HG03097 (cell line): ENCODE data around the gene ARL3.

ENCODE experiments used
- ATAC-seq: cut with Tn5 transposase; IDR thresholded peaks from one replicate; pipeline ENCODE4 v1.9.1; 2021; ENCODE audit not compliant: unreplicated experiment, low FRiP score

Gene ARL3

DNA sequence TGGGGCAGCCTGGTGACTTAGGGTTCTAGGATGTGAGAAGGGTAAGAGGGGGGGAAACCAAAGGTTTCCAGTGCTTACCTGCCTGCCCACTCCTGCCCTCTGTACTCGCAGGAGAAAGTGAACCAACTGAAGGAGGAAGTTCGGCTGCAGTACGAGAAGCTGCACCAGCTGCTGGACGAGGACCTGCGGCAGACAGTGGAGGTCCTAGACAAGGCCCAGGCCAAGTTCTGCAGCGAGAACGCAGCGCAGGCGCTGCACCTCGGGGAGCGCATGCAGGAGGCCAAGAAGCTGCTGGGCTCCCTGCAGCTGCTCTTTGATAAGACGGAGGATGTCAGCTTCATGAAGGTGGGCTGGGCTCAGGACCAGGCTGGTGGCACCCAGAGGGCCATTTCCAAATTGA is 59.2 kb downstream of the ARL3 start:
- no peak for ATAC-seq

DNA sequence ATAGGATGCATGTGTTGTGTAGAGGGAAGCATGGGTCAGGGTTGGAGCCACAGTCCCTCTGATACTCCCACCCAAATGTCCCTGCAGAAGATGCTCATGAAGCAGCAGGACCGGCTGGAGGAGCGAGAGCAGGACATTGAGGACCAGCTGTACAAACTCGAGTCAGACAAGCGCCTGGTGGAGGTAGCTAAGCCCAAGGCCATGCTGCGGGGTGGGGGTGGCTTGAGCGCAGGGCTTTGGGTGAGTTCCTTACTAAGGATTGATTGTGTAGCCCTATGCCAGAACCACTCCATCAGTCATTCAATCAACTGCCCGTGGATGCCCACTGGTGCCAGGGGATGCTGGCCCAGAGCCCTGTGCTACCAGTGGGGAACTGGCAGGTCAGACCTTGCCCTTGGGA is 59.6 kb downstream of the ARL3 start:
- no peak for ATAC-seq

DNA sequence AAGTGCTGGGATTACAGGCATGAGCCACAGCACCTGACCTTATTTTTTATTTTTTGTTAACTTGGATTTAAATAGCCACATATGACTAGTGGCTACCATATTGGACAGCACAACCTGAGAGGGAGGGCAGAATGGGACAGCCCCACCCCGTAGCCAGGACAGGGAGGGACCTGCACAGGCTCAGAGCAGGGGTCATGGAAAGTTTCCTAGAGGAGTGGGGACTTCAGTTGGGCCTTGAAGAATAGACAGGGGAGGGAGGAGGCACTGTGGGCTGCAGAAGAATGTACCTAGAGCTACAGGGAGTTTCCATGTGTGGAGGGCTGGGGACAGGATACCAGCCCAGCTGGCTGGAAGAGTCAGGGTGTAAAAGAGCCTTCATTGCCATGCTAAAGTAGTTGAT is 61.1 kb downstream of the ARL3 start:
- no peak for ATAC-seq

DNA sequence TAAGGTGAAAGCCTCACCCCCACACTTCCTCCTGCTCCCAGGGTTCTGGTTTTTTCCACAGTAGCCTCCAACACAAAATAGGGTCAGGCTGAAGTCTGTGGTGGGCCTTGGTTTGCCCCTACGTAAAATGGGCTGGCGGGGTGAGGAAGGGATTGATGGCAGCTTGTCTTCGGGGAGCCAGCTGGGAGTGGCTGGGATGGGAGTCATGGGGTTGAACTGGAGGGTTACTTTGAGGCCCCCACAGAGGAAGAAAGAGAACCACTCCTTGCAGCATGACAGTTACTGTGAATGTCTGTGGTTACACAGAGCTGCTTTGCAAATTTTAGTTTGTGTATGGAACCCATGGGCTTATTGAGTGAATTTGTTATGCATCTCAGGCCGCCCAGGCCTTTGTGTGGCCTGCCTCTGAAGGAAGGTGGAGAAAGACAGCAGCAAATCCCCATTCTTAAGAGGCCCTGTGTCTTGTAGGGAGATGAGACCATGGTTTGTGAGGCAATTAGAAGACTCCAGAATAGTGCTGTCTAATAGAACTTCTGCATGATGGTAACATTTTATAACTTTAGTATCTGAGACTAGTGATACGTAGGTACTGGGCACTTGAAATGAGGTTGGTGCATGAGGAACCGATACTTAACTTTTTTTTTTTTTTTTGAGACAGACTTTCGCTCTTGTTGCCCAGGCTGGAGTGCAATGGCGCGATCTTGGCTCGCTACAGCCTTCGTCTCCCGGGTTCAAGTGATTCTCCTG is 61.9 kb downstream of the ARL3 start:
- no peak for ATAC-seq

GRCh38 chr10:102651455-102652169 is 62.6 kb downstream of the ARL3 start:
- ATAC-seq: no peak

DNA sequence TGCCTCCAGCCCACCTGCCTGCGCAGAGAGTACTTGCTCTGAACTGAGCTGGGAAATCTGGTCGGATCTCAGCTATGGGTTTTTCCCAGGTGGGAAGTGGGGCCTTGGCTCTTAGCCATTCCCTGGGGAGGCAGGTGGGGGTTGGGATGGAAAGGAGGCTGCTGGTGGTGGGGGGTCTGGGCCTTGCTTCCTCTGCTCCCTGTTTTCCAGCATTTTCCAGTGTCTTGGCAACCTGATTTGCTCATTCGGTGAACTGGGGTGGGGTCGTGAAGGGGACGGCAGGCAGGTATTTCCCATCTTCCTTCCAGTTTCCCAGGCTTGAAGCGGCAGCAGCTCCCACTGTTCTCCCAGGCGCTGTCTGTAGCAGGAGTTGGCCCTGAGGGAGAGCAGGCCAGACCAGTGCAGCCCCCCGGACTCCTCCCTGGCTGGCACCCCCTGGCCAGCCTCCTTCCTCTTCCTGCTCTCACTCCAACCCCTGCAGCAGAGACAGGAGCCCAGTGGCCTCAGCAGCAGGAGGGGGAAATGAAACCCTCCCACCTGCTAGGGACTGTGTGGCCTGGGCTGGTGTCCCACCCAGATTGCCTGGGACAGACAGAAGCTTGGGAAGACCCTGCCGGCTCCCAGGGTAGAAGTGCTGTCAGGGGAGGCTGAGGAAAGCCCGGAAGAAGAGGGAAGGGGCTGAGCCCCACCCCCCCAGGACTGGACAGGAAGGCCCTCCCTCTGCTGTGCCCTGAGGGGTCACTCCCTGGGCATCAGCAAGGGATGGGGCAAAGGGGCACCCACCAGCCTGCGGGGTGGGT is 63.3 kb downstream of the ARL3 start:
- ATAC-seq: no peak

DNA sequence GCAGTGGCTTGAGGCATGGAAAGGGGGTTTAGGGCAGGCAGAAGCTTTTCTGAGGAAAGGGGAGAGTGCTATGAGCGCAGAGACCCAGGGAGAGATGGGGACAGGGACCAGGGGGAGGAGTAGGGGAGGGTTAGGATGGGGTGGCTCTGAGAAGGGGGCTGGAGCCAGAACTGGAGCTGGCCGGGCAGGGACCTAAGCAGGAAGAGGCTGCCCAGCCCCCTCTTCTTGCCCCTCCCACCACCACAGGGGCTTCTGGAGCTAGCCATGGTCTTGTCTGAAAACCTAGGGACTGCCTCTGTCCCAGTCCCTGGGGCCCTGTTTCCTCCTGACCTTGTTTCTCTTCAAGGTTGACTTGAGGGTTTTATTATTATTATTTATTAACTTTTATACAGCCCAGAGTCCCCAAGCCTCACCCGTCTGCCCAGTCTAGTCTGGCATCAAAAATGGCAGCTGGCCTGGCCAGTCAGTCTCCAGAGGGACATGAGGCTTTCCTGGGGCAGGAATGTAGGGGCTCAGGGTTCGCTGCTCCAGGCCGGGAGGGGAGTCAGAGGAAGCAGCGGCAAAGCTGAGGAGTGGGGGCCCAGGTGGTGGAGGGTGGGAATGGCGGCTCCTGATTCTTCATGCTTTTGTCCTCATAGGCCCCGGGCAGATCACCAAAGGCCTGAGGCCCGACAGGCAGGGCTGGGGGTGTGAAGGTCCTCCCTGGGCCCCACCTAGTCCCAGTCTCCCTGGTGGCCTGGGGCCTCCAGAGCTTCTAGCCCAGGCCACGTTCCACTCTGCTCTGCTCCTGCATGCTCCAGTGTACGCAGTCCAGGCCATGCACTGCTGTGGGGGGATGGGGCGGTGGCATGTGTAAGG is 64.2 kb downstream of the ARL3 start:
- no peak for ATAC-seq

DNA sequence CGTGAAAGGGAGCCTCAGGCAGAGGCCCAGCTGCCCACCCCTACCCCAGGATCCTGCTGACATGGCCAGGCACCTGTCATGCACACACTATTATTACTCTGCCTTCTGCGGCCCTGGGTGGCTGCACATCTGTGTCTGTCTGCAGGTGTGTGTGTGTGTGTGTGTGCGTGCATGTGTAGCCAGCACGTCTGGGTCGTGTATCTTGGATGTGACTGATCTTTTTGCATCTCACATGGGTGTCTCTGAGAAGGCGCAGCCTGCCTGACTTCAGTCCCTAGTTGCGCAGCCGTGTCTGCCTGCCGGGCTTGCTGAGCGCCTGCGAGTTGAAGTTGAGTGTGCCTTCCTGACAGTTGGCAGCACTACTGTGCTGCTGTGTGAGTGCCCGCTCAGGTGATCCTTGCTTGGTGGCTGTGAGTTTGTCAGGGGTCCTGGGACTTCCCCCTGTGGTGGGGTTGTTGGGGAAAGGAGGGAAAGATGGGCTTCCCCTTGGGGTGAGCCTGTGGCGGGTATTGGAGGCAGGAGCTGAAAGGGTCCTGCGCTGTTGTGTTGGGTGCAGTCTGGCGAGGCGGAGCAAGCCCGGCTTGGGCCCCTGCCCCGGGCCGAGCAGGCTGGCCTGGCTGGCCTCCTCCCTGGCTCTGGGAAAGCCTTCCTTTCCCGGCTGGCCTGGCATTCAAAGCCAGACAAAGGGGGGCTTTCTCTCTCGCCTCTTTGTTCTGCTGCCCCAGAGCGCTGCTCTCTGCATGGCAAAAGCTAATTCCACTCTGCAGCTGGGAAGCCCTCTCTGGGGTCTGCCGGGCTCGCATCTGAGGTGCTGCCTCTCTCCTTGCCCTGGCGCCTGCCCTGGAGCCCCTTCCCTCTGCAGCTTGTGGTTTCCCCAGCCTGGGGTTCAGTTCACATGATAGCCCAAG is 65.1 kb downstream of the ARL3 start:
- ATAC-seq: no peak

GRCh38 chr10:102648269-102648888 is 65.8 kb downstream of the ARL3 start:
- no peak for ATAC-seq

GRCh38 chr10:102647443-102648268 is 66.5 kb downstream of the ARL3 start:
- no peak for ATAC-seq

DNA sequence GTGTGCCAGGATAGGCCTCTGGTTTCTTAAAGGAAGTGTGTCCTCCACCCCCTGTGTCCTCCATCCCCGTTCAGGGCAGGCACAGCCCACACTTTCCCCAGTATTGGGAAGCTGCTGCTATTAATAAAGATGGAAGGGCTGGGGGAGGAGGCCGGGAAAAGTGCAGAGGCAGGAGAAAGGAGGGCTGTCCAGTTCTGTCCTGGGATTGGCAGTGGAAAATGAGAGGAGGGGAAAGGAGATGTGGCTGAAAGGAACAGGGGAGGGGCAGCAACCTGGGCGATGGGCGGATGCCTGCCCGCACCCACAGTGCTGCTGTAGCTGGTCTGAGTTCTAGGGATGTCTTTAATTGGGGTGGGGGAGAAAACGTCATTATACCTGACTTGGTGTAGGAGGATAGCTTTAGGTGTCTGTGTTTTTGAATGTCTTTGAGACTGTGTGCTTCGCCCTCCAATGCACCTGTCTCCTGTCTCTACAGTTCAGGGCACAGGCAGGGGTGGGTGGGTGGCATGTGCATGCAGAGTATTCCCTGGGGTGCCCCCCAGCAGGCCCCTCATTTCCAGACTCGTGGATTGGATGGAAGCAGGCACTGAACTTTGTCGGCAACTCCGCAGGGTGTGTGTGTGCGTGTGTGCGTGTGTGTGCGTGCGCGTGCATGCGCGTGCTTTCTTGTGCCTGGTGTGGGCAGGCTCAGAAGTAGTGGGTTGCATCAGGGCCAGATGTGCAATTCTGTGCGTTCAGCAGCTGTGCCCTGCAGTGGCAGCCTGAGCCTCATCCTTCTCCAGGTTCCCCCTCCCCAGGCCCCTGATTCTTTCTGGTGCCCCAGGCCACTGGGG is 67.4 kb downstream of the ARL3 start:
- no peak for ATAC-seq

- ATAC-seq: peak; percentile 26
These were observed 68.2 kb downstream of the ARL3 start for GRCh38 chr10:102645741-102646609.

- no peak for ATAC-seq
These were observed 68.8 kb downstream of the ARL3 start for GRCh38 chr10:102645388-102645740.

GRCh38 chr10:102644646-102645387 is 69.4 kb downstream of the ARL3 start:
- ATAC-seq: no peak

DNA sequence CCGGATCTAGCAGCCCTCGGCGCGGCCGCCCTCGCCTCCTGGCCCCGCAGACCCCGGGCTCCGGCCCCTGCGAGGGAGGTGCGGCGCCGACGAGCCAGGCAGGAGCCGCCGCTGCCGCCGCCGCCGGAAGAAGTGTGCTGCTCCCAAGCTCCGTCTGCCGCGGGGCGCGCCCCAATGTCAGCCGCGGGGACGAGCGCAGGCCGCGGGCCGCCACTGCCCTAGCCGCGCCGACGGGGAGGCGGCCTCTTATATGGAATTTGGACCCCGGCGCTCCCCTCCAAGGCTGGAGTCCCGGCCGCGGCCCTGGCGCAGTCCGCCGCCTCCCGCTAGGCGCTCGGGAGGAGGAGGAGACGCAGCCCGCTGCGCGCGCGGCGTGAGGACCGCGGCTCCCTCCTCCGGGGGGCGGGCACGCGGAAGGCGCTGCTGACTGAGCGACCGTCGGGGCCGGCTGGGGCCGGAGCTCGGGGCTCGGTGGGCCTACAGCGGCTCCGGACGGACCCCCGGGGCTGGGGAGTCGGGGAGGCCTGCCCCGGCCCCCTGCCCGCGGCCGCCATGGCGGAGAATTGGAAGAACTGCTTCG is 70.0 kb downstream of the ARL3 start, which contains the start of gene TRIM8:
Gene TRIM8 (plus strand): TSS at position 414 of the 580 bp plus-strand sequence. CDS start 139 bp downstream, at position 553.
- no peak for ATAC-seq
